Measurements from ENCODE around the gene PCCA. TPM values are rescaled to one million over a fixed set of nuclear protein-coding genes. Genes with fewer than 3 reads are reported as not detected.
"Not testable (repeated sequence)": the region's sequence is repeated elsewhere in the genome, so short reads cannot be mapped to it uniquely, and the experiment has no call there.

The PCCA gene
- total and polyA plus RNA-seq, 8 donors, result 26.8 to 48.9 (median 37.6) TPM

DNA sequence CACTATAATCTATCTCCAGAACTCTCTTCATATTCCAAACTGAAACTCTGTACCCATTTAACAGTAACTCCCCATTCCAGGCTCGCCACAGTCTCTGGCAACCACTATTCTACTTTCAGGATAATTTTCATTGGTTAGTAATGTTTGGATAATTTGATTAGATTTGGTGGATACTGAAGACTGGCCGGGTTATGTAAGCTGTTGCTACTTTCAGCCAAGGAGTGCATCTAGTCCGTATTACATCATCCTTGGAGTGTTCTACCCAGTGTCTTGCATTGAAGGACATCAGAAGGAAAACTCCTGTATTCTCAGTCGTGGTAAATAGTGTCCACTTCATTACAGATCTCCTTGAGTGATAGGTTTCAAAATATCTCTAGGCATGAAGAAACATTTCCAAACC, 60.5 kb downstream of the PCCA start:
- DNase-seq (no peak), ATAC-seq (no peak)
- Histone ChIP-seq H3K4me1 (no peaks in the 10 kb centered on the region), H3K27ac (no peak overlapping the region), H3K36me3 (peaks cover 0 to 27% of the 10 kb centered on the region in 2 donors), H3K4me3 (no peak overlapping the region), H3K27me3 (no peaks in the 10 kb centered on the region), H3K9me3 (peaks cover 0 to 12% of the 10 kb centered on the region in 2 donors)
- TF ChIP-seq, protein P1, sequence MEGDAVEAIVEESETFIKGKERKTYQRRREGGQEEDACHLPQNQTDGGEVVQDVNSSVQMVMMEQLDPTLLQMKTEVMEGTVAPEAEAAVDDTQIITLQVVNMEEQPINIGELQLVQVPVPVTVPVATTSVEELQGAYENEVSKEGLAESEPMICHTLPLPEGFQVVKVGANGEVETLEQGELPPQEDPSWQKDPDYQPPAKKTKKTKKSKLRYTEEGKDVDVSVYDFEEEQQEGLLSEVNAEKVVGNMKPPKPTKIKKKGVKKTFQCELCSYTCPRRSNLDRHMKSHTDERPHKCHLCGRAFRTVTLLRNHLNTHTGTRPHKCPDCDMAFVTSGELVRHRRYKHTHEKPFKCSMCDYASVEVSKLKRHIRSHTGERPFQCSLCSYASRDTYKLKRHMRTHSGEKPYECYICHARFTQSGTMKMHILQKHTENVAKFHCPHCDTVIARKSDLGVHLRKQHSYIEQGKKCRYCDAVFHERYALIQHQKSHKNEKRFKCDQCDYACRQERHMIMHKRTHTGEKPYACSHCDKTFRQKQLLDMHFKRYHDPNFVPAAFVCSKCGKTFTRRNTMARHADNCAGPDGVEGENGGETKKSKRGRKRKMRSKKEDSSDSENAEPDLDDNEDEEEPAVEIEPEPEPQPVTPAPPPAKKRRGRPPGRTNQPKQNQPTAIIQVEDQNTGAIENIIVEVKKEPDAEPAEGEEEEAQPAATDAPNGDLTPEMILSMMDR (IDR thresholded peaks at IDR 0.05), result no peak
- intact Hi-C loops (cut with DNase I), result no loop called here

DNA sequence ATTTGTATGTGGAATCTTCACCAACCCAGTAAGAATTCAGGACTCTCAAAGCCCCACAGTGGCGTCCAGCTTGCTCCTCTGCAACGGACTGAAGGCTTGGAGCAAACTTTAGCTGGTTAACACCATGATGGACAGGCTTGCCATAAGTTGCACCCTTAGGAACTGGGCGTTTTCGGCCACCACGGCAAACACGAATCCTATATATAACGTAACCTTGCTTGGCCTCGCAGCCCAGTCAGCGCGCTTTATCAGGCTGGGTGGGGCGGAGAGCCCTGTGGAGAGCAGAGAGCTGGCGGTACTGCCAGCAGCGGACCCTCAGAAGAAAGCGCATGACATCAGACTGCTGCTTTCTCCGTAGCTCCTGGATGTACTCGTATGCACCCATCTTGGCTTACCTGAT, 61.8 kb downstream of the PCCA start:
- H3K27me3 ChIP-seq; ATAC-seq; H3K4me3 ChIP-seq; DNase-seq; intact Hi-C loops (cut with DNase I); H3K4me1 ChIP-seq; H3K27ac ChIP-seq: not testable (repeated sequence)
- H3K36me3 ChIP-seq, result peaks cover 0 to 18% of the 10 kb centered on the region in 2 donors
- peaks cover 0 to 12% of the 10 kb centered on the region in 2 donors for H3K9me3 ChIP-seq

DNA sequence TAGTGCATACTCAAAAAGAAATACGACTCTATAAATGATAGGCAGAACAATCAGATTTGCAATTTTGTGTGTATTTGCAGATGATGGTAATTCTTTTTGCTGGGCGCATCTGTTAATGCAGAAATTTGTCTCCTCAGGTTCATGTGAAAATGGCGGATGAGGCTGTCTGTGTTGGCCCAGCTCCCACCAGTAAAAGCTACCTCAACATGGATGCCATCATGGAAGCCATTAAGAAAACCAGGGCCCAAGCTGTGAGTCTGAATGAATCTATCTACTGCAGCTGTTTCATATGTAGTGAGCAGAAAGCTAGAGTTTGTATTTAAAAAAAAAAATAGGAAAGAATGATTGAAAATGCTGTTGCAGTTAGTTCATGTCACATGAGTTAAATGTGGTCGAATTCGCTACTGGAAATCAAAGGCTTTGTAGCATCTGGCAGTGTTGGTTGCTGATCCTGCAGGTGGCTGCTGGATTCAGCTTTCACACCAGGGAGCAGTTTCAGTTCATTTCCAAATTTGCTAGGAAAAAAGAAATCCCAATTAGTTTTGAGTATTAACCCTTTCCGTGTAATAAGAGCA, 66.0 kb downstream of the PCCA start:
- intact Hi-C loops (cut with DNase I), result no loop called here
- ATAC-seq (no peak), DNase-seq (no peak)
- no peaks in the 10 kb centered on the region for H3K4me1 ChIP-seq
- no peaks in the 10 kb centered on the region for H3K27me3 ChIP-seq
- TF ChIP-seq, protein P1 (IDR thresholded peaks at IDR 0.05), result no peak
- no peaks in the 10 kb centered on the region for H3K9me3 ChIP-seq
- peaks cover 0 to 10% of the 10 kb centered on the region in 2 donors for H3K36me3 ChIP-seq
- no peak overlapping the region for H3K4me3 ChIP-seq
- no peak overlapping the region for H3K27ac ChIP-seq

DNA sequence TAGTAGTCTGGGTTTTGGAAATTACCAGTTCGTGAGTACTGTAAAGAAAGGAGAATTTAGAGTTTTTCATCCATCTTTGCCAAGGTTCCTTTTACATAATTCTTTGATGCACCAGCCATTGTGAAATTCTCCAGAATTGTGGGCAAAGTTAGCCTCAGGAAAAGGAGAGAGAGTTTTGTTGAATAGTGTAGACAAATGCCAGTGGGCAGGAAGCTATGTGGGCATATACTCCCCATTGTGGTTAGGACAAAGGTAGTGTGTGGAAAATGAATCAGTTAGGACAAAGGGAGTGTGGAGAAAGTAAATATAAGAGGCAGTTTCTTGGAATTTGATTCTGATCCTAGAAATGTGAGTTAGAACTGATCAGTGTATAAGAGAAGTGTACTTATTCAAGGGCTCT, 67.9 kb downstream of the PCCA start:
- intact Hi-C loops (cut with DNase I), result no loop called here
- DNase-seq (no peak), ATAC-seq (no peak)
- Histone ChIP-seq H3K36me3 (no peaks in the 10 kb centered on the region), H3K27me3 (no peaks in the 10 kb centered on the region), H3K9me3 (no peaks in the 10 kb centered on the region), H3K4me3 (no peak overlapping the region), H3K27ac (no peak overlapping the region), H3K4me1 (no peaks in the 10 kb centered on the region)
- TF ChIP-seq, protein P1 (IDR thresholded peaks at IDR 0.05), result no peak

DNA sequence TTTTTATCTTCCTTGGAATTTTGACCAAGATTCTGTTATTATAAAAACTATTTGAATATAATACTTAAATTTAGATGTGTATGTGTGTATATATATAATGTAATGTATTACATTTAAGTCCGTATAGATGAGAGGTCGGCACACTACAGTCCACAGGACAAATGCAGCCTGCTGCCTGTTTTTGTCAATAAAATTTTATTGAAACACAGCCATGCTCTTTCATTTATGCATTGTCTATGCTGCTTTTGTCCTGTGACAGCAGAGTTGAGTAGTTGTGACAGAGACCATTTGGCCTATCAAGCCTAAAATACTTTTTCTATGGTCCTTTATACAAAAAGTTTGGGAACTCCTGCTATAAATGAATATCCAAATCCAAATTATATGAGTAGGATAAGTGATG, 69.7 kb downstream of the PCCA start:
- H3K4me3 ChIP-seq, result no peak overlapping the region
- H3K9me3 ChIP-seq, result no peaks in the 10 kb centered on the region
- ATAC-seq, result no peak
- no peaks in the 10 kb centered on the region for H3K4me1 ChIP-seq
- TF ChIP-seq, protein P1 (IDR thresholded peaks at IDR 0.05), result no peak
- intact Hi-C loops (cut with DNase I), result no loop called here
- DNase-seq, result no peak
- no peaks in the 10 kb centered on the region for H3K36me3 ChIP-seq
- H3K27ac ChIP-seq, result no peak overlapping the region
- no peaks in the 10 kb centered on the region for H3K27me3 ChIP-seq

DNA sequence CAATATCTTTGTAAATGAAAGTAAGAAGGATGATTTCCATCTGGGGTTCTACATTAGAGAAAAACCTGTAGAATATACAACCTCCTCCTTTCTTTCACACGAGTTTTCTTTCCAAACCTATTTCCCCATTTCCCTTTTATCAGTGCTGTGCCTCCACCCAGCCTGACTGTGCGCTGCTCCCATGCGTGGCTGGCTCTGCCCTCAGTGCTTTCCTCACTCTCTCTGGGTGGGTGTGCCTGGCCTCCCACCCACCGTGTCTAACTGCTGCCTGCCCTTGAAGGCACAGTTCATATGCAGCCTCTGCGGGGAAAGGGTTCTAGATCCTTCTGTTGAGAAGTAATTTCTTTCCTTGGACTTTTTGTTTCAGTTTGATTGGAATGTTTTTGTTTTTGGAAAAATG, 70.7 kb downstream of the PCCA start:
- no peaks in the 10 kb centered on the region for H3K4me1 ChIP-seq
- no peaks in the 10 kb centered on the region for H3K9me3 ChIP-seq
- TF ChIP-seq, protein P1 (IDR thresholded peaks at IDR 0.05), result no peak
- intact Hi-C loops (cut with DNase I), result no loop called here
- DNase-seq (peak in 1 of 4 donors; percentile 34), ATAC-seq (no peak)
- H3K27ac ChIP-seq, result no peak overlapping the region
- no peaks in the 10 kb centered on the region for H3K27me3 ChIP-seq
- no peak overlapping the region for H3K4me3 ChIP-seq
- no peaks in the 10 kb centered on the region for H3K36me3 ChIP-seq
